GM12873 (cell line): Measurements from ENCODE around the gene CROCC.

Experiments used
- CTCF ChIP-seq: IDR thresholded peaks from 2 replicates; pipeline ENCODE4 v1.5.1; 2012; ENCODE audit warnings: low read depth, mild to moderate bottlenecking, moderate library complexity, low read length, control low read depth; ENCODE audit not compliant: insufficient read depth; ENCODE audit errors: missing control alignments

Gene CROCC

GRCh38 chr1:16958475-16958874 is 36.7 kb downstream of the CROCC start:
- no peak for TF ChIP-seq CTCF

- peak; percentile 70 for TF ChIP-seq CTCF
These were observed 39.0 kb downstream of the CROCC start for GRCh38 chr1:16960560-16961296.

GRCh38 chr1:16961297-16962133 is 39.8 kb downstream of the CROCC start:
- no peak for TF ChIP-seq CTCF

DNA sequence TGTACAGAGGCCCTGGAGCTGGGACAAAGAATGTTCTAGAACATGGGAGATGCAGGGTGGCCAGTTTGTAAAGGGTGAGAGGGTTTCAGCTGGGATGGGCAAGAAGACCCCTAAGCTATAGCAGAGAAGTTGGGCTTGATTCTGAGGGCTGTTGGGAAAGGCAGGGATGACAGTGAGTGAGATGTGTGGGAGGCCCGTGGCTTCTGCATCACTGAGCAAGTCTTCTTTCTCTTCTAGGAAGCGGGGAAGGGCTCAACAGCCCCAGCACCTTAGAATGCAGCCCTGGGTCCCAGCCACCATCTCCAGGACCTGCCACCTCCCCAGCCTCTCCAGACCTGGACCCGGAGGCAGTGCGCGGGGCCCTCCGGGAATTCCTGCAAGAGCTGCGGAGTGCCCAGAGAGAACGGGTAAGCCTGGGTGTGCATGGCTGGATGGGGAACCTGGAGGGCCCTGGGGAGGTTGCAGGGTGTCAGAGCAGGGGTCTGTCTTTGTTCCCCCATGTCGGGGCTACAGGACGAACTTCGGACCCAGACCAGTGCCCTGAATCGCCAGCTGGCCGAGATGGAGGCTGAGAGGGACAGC is 43.8 kb downstream of the CROCC start:
- no peak for TF ChIP-seq CTCF

GRCh38 chr1:16966282-16966681 is 44.6 kb downstream of the CROCC start:
- no peak for TF ChIP-seq CTCF

- no peak for TF ChIP-seq CTCF
These were observed 45.4 kb downstream of the CROCC start for GRCh38 chr1:16967095-16967575.

GRCh38 chr1:16967962-16968361 is 46.2 kb downstream of the CROCC start:
- no peak for TF ChIP-seq CTCF
